Measurements from ENCODE around the gene KANK3.

DNA sequence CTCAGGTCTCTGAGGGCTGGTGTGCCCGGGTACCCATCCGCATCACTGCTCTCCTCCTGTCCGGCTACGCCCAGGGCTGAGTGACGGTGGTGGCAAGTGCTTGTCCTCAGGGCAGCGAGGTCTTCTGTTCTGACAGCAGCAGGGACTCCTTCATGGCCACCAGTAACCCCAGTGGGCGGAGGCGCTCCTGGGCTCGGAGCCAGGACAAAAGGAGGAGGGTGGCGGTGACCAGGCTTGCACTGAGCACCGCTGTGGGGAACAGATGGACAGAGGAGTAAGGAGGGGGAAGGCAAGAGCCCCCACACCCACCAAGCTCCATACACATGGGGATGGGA, 40.7 kb downstream of the KANK3 start:
- TF ChIP-seq, protein P1, sequence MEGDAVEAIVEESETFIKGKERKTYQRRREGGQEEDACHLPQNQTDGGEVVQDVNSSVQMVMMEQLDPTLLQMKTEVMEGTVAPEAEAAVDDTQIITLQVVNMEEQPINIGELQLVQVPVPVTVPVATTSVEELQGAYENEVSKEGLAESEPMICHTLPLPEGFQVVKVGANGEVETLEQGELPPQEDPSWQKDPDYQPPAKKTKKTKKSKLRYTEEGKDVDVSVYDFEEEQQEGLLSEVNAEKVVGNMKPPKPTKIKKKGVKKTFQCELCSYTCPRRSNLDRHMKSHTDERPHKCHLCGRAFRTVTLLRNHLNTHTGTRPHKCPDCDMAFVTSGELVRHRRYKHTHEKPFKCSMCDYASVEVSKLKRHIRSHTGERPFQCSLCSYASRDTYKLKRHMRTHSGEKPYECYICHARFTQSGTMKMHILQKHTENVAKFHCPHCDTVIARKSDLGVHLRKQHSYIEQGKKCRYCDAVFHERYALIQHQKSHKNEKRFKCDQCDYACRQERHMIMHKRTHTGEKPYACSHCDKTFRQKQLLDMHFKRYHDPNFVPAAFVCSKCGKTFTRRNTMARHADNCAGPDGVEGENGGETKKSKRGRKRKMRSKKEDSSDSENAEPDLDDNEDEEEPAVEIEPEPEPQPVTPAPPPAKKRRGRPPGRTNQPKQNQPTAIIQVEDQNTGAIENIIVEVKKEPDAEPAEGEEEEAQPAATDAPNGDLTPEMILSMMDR (IDR thresholded peaks at IDR 0.05): no peak
- TF ChIP-seq POLR2A (IDR thresholded peaks at IDR 0.05): no peak

All from Peyer's patch (tissue), 4 donors.